Kidney tubule cell (primary cell): ENCODE data around the gene RFC3.
"Not testable (repeated sequence)": the region's sequence is repeated elsewhere in the genome, so short reads cannot be mapped to it uniquely, and the experiment has no call there.

ENCODE experiments used
- DNase-seq: peaks from one replicate; pipeline ENCODE4 v3.0.0-alpha.2; 2018; ENCODE audit warnings: low spot score

Gene RFC3

GRCh38 chr13:33812829-33813228 lies 5.1 kb upstream of the RFC3 start:
- not testable (repeated sequence) for DNase-seq

- DNase-seq, result no peak
Observed at GRCh38 chr13:33815011-33815550, 2.9 kb upstream of the RFC3 start.

- DNase-seq, result no peak
Observed at GRCh38 chr13:33816912-33817311, 1.0 kb upstream of the RFC3 start.

DNA sequence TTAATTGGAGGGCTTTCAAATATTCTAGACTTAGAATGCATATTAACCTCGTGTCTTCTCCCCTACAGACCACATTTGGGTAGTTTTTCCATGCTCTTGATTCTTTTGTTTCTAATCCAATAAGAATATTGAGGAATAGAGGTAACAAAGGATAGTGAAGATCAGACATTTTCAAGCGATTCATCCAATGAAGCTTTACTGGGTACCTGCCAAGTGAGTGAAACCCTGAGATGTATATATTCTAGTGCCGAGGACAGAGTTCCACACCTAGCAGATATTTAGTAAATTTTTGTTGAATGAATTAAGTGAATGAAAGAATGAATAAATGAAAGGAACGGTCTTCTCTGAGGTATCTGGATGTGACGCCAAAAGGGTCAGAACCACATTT lies 442 bp upstream of the RFC3 start:
- no peak for DNase-seq

- DNase-seq, result no peak
Observed at GRCh38 chr13:33825083-33825482, 7.1 kb downstream of the RFC3 start.

DNA sequence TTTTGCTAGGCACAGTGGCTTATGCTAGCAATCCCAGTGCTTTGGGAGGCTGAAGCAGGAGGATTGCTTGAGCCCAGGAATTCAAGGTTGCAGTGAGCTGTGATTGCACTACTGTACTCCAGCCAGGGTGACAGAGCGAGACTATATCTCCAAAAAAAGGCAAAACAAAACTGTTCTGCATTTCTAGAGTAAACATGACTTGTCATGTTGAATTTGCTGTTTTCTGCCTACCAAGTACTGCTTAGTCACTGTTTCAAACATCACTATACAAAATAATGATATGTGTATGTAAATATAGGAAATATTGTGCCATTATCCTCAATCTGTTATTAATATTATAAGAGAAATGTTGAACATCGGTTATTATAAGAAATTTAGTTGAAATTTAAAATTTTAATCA lies 9.2 kb downstream of the RFC3 start:
- no peak for DNase-seq

DNA sequence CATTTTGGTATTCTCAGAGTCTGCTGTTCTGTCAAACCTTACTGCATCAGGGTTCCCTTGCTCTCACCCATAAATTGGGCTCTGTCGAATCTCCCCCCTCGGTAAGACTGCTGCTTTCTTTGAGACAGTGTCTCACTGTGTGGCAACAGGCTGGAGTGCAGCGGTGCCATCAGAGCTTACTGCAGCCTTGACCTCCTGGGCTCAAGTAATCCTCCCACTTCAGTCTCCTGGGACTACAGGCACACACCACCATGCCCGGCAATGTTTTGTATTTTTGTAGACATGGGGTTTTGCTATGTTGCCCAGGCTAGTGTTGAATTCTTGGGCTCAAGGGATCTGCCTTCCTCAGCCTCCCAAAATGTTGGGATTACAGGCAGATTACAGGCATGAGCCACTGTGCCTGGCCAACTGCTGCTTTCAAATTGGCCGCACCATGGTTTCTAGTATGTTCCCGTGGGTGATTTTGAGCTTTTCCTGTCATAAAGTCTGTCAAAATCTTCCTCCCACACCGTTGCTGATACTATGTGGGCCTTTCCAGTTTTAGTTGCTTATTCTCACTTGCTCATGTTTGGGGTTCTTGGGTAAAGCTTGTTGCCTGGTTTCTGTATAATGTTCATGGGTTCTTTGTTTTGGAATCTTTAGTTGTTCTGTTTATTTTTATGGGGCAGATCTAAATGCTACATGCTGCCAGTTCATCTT lies 10.6 kb downstream of the RFC3 start:
- no peak for DNase-seq

- DNase-seq, result no peak
Observed at GRCh38 chr13:33832872-33833271, 14.9 kb downstream of the RFC3 start.

DNA sequence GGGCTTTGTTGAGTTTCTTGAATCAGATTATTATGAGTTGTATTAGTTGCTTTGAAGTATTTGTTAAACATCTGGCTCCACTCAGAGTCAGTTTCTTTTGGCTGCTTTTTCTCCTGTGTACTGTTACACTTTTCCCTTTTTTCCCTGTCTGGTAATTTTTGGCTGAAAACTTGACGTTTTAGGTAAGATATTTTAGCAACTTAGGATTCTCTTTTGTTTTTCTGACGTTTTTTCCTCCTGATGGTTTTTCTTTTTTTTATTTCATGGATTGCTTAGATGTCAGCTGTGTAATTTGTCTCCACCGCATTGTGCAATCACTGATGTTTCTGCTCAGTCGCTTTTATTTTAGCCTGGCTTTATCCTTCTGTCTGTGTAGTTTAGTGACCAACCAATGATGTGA lies 20.7 kb downstream of the RFC3 start:
- DNase-seq, result no peak

GRCh38 chr13:33840402-33840801 lies 22.5 kb downstream of the RFC3 start:
- DNase-seq, result no peak

DNA sequence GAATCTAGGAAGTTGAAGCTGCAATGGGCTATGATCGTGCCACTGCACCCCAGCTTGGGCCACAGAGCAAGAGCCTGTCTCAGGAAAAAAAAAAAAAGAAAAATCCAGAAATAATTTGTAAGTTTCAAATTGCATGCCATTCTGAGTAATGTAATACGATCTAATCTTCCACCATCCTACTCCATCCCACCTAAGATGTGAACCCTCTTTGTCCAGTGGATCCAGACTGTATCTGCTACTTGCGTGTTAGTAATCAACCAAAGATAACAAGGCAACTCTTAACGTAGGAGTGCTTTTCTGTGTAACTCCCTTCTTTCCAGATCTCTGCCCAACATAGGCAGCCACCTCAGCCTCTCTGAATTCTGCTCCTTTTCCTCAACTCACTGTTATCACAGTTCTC lies 24.3 kb downstream of the RFC3 start:
- no peak for DNase-seq

DNA sequence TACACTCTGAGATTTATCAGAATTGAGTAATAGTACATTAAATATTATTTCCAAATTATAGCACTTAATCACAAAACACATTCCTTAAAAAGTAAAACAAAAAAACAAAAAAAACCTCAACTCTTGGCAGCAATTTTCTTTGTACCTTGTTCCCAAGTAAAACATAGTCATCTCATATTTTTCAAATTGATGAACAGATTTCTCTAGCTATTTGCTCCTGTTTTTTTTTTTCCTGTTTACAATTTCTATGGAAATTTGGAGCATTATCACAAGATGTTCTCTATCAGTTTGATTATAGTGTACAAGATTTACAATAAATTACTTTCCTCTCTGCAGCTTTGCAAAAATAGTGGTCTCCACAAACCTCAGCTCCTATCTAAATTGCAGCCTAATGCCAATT lies 25.0 kb downstream of the RFC3 start:
- no peak for DNase-seq

DNA sequence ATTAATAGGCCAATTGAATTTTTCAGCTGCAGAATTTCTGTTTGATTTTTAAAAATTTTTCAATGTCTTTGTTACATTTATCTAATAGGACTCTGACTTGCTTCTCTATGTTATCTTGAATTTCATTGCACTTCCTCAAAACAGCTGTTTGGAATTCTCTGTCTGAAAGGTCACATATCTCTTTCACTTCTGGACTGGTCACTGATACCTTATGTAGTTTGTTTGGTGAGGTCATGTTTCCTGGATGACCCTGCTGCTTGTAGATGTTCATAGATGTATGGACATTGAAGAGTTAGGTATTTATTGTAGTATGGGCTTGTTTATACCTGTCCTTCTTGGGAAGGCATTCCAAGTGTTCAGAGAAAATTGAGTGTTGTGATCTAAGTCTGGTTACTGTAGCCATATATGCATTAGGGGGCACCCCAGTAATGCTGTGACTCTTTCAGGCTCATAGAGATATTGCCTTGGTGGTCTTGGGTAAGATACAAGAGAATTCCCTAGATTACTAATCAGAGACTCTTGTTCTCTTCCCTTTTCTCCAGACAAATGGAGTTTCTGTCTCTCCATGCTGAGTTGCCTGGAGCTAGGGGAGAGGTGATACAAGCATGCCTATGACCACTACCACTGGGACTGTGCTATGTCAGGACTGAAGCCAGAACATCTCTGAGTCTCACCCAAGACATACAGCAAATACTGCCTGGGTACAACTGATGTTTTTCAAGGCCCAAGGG lies 27.8 kb downstream of the RFC3 start:
- no peak for DNase-seq

- no peak for DNase-seq
Observed at GRCh38 chr13:33846303-33847062, 28.5 kb downstream of the RFC3 start.

GRCh38 chr13:33849211-33849610 lies 31.3 kb downstream of the RFC3 start:
- DNase-seq, result no peak

- DNase-seq, result no peak
Observed at GRCh38 chr13:33855371-33855895, 37.5 kb downstream of the RFC3 start.

DNA sequence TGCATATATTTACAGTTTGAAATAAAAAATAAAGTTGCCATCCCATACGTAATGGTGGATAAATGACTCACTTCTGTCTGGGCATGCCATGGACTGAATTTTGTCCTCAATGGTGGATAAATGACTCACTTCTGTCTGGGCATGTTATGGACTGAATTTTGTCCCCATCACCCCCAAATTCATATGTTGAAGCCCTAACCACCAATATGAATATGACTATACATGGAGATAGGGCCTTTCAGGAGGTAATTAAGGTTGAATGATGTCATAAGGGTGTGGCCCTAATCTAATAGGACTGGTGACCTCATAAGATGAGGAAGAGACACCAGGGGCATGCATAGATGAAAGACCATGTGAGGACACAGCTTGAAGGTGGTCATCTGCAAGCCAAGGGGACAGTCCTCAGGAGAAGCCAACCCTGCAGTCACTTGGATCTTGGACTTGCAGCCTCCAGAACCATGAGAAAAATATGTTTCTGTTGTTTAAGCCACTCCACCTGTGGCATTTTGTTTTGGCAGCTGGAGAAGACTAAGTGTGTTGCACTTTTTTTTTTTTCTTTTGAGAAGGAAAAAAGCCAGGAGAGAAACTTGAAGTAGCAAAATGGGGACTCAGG lies 41.8 kb downstream of the RFC3 start:
- no peak for DNase-seq

- DNase-seq, result no peak
Observed at GRCh38 chr13:33860526-33860925, 42.6 kb downstream of the RFC3 start.

GRCh38 chr13:33862016-33862415 lies 44.1 kb downstream of the RFC3 start:
- no peak for DNase-seq

DNA sequence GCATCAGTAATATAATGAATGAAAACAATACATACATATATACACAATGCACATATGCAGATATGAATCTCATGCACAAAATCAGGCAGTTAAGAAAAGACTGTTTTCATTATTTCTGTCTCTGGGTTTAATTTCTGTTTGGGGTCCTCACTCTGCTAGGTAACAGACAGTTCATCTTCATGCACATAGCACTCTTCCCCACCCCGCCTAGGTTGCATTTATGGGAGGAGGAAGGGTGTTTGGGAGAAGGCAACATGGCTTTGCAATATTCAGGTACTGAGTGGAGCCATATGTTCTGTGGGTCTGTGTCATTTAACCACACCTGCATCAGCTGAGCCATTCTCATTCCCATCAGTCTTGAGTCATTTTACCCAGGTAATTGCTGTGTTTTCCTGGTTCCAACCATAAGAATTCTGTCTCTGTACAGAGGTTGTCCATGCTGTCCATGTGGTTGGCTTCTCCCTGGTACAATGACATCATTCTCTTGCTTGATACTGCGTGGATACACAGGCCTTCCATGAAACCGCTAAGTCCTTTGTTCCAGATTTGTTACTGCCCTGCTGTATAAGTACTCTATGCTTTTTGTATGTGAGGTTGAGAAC lies 45.3 kb downstream of the RFC3 start:
- peak; percentile 37 for DNase-seq

- no peak for DNase-seq
Observed at GRCh38 chr13:33865945-33866344, 48.0 kb downstream of the RFC3 start.

DNA sequence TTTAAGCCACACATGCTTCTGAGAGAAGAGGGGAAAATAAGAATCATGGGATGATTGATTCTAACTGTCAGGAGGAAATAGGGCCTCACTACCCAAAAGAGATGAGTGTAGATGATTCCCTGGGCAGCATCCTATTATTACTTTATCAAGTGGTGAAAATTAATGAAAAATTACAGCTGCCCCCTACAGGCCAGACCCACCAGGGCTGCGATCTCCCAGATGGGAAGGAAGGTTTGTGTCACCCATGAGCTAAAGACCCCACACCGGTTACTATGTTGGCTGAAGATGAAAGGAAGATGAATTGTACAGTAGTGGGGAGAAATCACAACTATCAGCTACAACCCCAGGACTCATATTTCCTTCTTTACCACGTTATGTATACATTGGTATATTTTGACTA lies 49.5 kb downstream of the RFC3 start:
- DNase-seq, result no peak
